CD4-positive, alpha-beta memory T cell (primary cell): ENCODE results near the gene PPFIBP2. TPM values are rescaled to one million over a fixed set of nuclear protein-coding genes. Genes with fewer than 3 reads are reported as not detected.

ENCODE experiments used
- CTCF ChIA-PET: fragments of 350-600 bp; sonication (Branson Sonifier 250); formaldehyde crosslinking; loops from one replicate; lab custom pipeline; 2021; ENCODE audit warnings: inconsistent platforms; ENCODE audit not compliant: partially characterized antibody; lab: Charles Lee
- POLR2A ChIA-PET: fragments of 350-600 bp; sonication (Branson Sonifier 250); formaldehyde crosslinking; loops from one replicate; lab custom pipeline; 2021; ENCODE audit not compliant: partially characterized antibody; lab: Charles Lee
- DNase-seq, 5 donors: peaks; one replicate each; pipeline versions ENCODE4 v3.0.0 to v3.0.0-alpha.2; 2020 to 2022; ENCODE audit warnings: mixed read lengths in 1 of 5
- H3K27ac ChIP-seq: one replicate; pipeline ENCODE4 v1.7.0; 2013; ENCODE audit warnings: low read depth, low read length
- H3K27me3 ChIP-seq: 2 replicates; pipeline ENCODE4 v1.7.0; 2013; ENCODE audit warnings: mild to moderate bottlenecking, low read length, moderate library complexity; ENCODE audit not compliant: insufficient read depth
- H3K36me3 ChIP-seq: 2 replicates; pipeline ENCODE4 v1.7.0; 2013; ENCODE audit warnings: mild to moderate bottlenecking, low read length, moderate library complexity; ENCODE audit not compliant: insufficient read depth
- H3K4me1 ChIP-seq: 2 replicates; pipeline ENCODE4 v1.7.0; 2013; ENCODE audit warnings: mild to moderate bottlenecking, low read length, moderate library complexity; ENCODE audit not compliant: insufficient read depth
- H3K4me3 ChIP-seq, 2 donors: one replicate each; pipeline ENCODE4 v1.7.0; 2013; ENCODE audit warnings: low read length in 2 of 2, mild to moderate bottlenecking in 1 of 2
- H3K9me3 ChIP-seq, 2 donors: one replicate each; pipeline ENCODE4 v1.7.0; 2013; ENCODE audit warnings: low read length in 2 of 2, control low read depth in 1 of 2; ENCODE audit not compliant: control insufficient read depth in 1 of 2
- H3K27ac Mint-ChIP-seq, 7 donors: one replicate each; pipeline ENCODE4 v1.8.0; 2020 to 2021; ENCODE audit warnings: mixed read lengths in 7 of 7, mild to moderate bottlenecking in 6 of 7, inconsistent platforms in 3 of 7, moderate library complexity in 3 of 7
- H3K27me3 Mint-ChIP-seq, 2 donors: one replicate each; pipeline ENCODE4 v1.8.0; 2020 to 2021; ENCODE audit warnings: mixed read lengths in 2 of 2
- H3K36me3 Mint-ChIP-seq, 2 donors: one replicate each; pipeline ENCODE4 v1.8.0; 2020 to 2021; ENCODE audit warnings: mixed read lengths in 2 of 2, inconsistent platforms in 1 of 2, mild to moderate bottlenecking in 1 of 2
- H3K4me1 Mint-ChIP-seq, 4 donors: one replicate each; pipeline ENCODE4 v1.8.0; 2020 to 2021; ENCODE audit warnings: mixed read lengths in 4 of 4, mild to moderate bottlenecking in 1 of 4
- H3K4me3 Mint-ChIP-seq, 8 donors: one replicate each; pipeline ENCODE4 v1.8.0; 2020 to 2021; ENCODE audit warnings: mixed read lengths in 8 of 8, mild to moderate bottlenecking in 7 of 8, moderate library complexity in 6 of 8, inconsistent platforms in 3 of 8
- H3K9me3 Mint-ChIP-seq, 8 donors: one replicate each; pipeline ENCODE4 v1.8.0; 2020 to 2021; ENCODE audit warnings: mixed read lengths in 8 of 8, mild to moderate bottlenecking in 5 of 8, inconsistent platforms in 3 of 8, moderate library complexity in 1 of 8
- intact Hi-C: fragments of 100-400 bp; cut with micrococcal nuclease; formaldehyde crosslinking; loops from one replicate; pipeline ENCODE4 v1.15.1; 2023
- polyA plus RNA-seq, 2 donors: library from polyadenylated mRNA; unstranded; fragments of 300-500 nt; fragmentation: Illumina TruSeq; gene quantifications; one replicate each; pipeline ENCODE4 v1.2.3, GENCODE V29; 2021
- total RNA-seq, 2 experiments: library from RNA; stranded (reverse); gene quantifications; one replicate each; pipeline ENCODE4 v1.2.3, GENCODE V29; 2021

PPFIBP2 gene
- total and polyA plus RNA-seq, 4 experiments from 2014 or later: 4.0 to 22.0 (median 19.0) TPM

DNA sequence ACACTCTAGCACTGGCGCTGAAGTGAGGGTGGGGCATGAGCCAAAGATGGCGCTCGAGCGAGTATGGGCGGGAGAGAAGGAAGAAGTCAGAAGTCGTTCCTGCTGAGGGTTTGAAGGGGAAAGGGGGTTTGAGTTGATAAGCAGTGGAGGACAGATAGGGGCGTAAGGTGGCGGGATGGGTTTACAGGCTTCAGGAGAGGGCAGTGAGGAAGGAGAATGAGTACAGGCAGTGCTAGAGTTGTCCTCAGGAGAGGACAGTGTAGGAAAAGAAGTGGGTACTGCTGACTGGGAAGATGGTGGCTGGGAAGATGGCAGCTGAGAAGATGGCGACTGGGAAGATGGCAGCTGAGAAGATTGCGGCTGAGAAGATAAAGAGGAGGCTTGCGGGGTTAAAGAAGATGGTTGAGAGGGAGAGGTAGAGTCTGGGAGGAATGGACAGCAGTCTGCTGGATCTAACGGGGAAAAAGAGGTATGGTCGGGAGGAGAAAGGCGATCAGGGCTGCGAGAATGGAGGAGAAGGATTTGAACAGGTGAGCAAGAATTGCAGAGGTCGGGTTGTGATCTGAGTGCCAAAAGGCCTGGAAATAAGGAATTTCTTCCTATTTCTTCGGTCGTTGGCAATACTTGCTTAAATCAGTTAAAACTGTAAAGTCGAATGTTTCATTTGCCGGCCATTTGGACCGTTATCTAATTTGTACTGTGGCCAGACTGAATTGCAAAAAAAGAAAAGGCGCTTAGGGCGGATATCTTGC is 5.2 kb downstream of the PPFIBP2 start:
- peaks cover 1 to 6% of the 10 kb centered on the region in 2 donors for H3K36me3 Mint-ChIP-seq
- Histone ChIP-seq H3K27me3 (no peaks in the 10 kb centered on the region), H3K4me3 (no peak overlapping the region), H3K4me1 (peaks cover 43% of the 10 kb centered on the region), H3K9me3 (no peaks in the 10 kb centered on the region), H3K36me3 (no peaks in the 10 kb centered on the region), H3K27ac (no peak overlapping the region)
- intact Hi-C loops: loop anchor here (10.0 kb wide), 1 partner anchor 1284 kb away; the partner anchor contains the start of genes CNGA4 and FHIP1B
- no peak for DNase-seq
- no peaks in the 10 kb centered on the region for H3K27me3 Mint-ChIP-seq
- H3K4me1 Mint-ChIP-seq: peaks cover 17 to 64% (median 33%) of the 10 kb centered on the region in 4 donors
- POLR2A ChIA-PET: no interaction called here
- H3K9me3 Mint-ChIP-seq: peaks cover 0 to 2% (median 0%) of the 10 kb centered on the region in 8 donors
- peak overlapping the region in 4 of 7 donors; percentile 19 to 70 (median 57) for H3K27ac Mint-ChIP-seq
- CTCF ChIA-PET: no interaction called here
- no peak overlapping the region for H3K4me3 Mint-ChIP-seq

DNA sequence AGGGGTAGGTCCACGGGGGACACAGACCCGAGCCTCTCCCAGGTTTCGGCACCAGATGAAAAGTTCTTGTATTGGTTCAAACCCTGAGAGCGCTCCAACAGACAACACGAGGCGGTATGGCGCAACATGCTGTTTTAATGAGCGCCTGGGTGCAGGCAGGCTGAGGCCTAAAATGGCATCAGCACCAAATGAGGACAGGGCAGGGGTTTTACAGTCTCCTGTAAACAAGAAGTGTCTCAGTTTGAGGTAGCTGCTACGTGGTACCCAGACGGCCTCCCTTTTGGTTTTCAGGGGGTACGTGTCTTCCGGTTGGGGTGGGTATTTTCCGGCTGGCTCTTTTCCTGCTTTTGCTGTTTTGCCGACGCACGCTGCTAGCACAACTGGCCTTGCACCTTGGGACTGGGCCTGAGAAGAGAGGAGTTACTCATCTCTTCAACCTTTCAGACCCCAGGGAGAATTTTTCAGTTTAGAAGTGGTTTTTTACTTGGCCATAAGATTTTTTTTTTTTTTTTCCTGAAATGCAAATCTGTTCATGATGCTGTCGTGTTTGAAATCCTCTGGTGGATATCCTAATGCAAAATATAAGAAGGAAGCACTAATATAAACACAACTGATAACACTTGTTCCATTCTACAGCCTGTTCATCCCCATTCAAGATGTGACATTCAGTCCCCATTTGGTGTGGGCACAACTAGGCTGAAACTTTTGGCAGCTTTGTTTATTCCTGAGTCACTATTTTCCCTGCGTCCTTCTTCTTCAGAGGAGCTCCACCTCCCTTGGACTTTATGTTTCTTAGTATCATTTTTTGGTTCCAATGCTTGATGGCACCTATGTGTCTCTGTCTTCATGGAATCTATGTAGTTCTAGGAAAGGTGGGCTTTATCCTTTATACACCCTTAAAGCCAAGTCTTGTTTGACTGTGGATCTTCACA is 6.5 kb downstream of the PPFIBP2 start:
- Histone ChIP-seq H3K4me1 (peaks cover 43% of the 10 kb centered on the region), H3K27me3 (no peaks in the 10 kb centered on the region), H3K4me3 (no peak overlapping the region), H3K9me3 (no peaks in the 10 kb centered on the region), H3K36me3 (no peaks in the 10 kb centered on the region), H3K27ac (no peak overlapping the region)
- Mint-ChIP-seq H3K9me3 (peaks cover 0 to 2% (median 0%) of the 10 kb centered on the region in 8 donors), H3K4me1 (peaks cover 22 to 67% (median 29%) of the 10 kb centered on the region in 4 donors), H3K36me3 (peaks cover 0 to 9% of the 10 kb centered on the region in 2 donors), H3K27ac (peak overlapping the region in 5 of 7 donors; percentile 30 to 84 (median 76)), H3K27me3 (no peaks in the 10 kb centered on the region), H3K4me3 (peak overlapping the region in 2 of 8 donors; percentile 1 to 20)
- DNase-seq: no peak
- intact Hi-C loops: loop anchor here (10.0 kb wide), 1 partner anchor 1165 kb away; the partner anchor contains the start of genes RPL27A and TRIM66
- POLR2A ChIA-PET: interaction anchor here (1.6 kb wide), 1 partner anchor 14 kb away, joined by 6 read pairs; no protein-coding TSS in a partner anchor
- CTCF ChIA-PET: interaction anchor here (0.8 to 5.1 kb wide), 5 partner anchors 8 to 175 kb away, joined by 3 to 34 read pairs (median 6); partner anchors contain the start of gene PPFIBP2

- peaks cover 0 to 9% of the 10 kb centered on the region in 2 donors for H3K36me3 Mint-ChIP-seq
- Histone ChIP-seq H3K4me1 (peaks cover 47% of the 10 kb centered on the region), H3K27me3 (no peaks in the 10 kb centered on the region), H3K27ac (no peak overlapping the region), H3K4me3 (no peak overlapping the region), H3K36me3 (no peaks in the 10 kb centered on the region), H3K9me3 (no peaks in the 10 kb centered on the region)
- H3K4me3 Mint-ChIP-seq: no peak overlapping the region
- DNase-seq: no peak
- H3K4me1 Mint-ChIP-seq: peaks cover 23 to 67% (median 28%) of the 10 kb centered on the region in 4 donors
- ChIA-PET CTCF (interaction anchor here (0.8 to 5.1 kb wide), 7 partner anchors 8 to 174 kb away, joined by 3 to 34 read pairs (median 5); partner anchors contain the start of gene PPFIBP2), POLR2A (interaction anchor here (0.6 to 1.6 kb wide), 2 partner anchors 13 to 17 kb away, joined by 3 to 6 read pairs; no protein-coding TSS in a partner anchor)
- H3K9me3 Mint-ChIP-seq: peaks cover 0 to 2% (median 0%) of the 10 kb centered on the region in 8 donors
- H3K27me3 Mint-ChIP-seq: no peaks in the 10 kb centered on the region
- intact Hi-C loops: loop anchor here (10.0 kb wide), 1 partner anchor 1164 kb away; the partner anchor contains the start of genes RPL27A and TRIM66
- H3K27ac Mint-ChIP-seq: no peak overlapping the region
Measured at GRCh38 chr11:7520981-7521487, 7.2 kb downstream of the PPFIBP2 start.

- peaks cover 0 to 2% (median 0%) of the 10 kb centered on the region in 8 donors for H3K9me3 Mint-ChIP-seq
- peaks cover 18 to 67% (median 29%) of the 10 kb centered on the region in 4 donors for H3K4me1 Mint-ChIP-seq
- peaks cover 0 to 9% of the 10 kb centered on the region in 2 donors for H3K36me3 Mint-ChIP-seq
- CTCF ChIA-PET: interaction anchor here (0.8 to 5.1 kb wide), 6 partner anchors 9 to 173 kb away, joined by 3 to 34 read pairs (median 6); partner anchors contain the start of gene PPFIBP2
- Histone ChIP-seq H3K4me1 (peaks cover 58% of the 10 kb centered on the region), H3K36me3 (no peaks in the 10 kb centered on the region), H3K9me3 (no peaks in the 10 kb centered on the region), H3K27ac (no peak overlapping the region), H3K27me3 (no peaks in the 10 kb centered on the region), H3K4me3 (no peak overlapping the region)
- no peak overlapping the region for H3K4me3 Mint-ChIP-seq
- no peak overlapping the region for H3K27ac Mint-ChIP-seq
- no peaks in the 10 kb centered on the region for H3K27me3 Mint-ChIP-seq
- intact Hi-C loops: loop anchor here (10.0 kb wide), 1 partner anchor 1163 kb away; the partner anchor contains the start of genes RPL27A and TRIM66
- DNase-seq: no peak
- POLR2A ChIA-PET: interaction anchor here (1.3 to 1.6 kb wide), 2 partner anchors 9 to 12 kb away, joined by 4 to 6 read pairs; no protein-coding TSS in a partner anchor
Measured at GRCh38 chr11:7522121-7522520, 8.3 kb downstream of the PPFIBP2 start.

- ChIA-PET POLR2A (interaction anchor here (1.3 kb wide), 1 partner anchor 10 kb away, joined by 4 read pairs; no protein-coding TSS in a partner anchor), CTCF (interaction anchor here (0.8 to 5.1 kb wide), 3 partner anchors 10 to 84 kb away, joined by 3 to 34 read pairs (median 15); partner anchors contain the start of gene PPFIBP2)
- H3K9me3 Mint-ChIP-seq: peaks cover 0 to 2% (median 0%) of the 10 kb centered on the region in 8 donors
- peak overlapping the region in 1 of 8 donors; percentile 8 for H3K4me3 Mint-ChIP-seq
- Histone ChIP-seq H3K4me3 (no peak overlapping the region), H3K4me1 (peaks cover 62% of the 10 kb centered on the region), H3K9me3 (no peaks in the 10 kb centered on the region), H3K36me3 (no peaks in the 10 kb centered on the region), H3K27ac (no peak overlapping the region), H3K27me3 (no peaks in the 10 kb centered on the region)
- no peaks in the 10 kb centered on the region for H3K27me3 Mint-ChIP-seq
- peaks cover 14 to 67% (median 32%) of the 10 kb centered on the region in 4 donors for H3K4me1 Mint-ChIP-seq
- H3K36me3 Mint-ChIP-seq: peaks cover 0 to 9% of the 10 kb centered on the region in 2 donors
- intact Hi-C loops: loop anchor here (10.0 kb wide), 1 partner anchor 1162 kb away; the partner anchor contains the start of genes RPL27A and TRIM66
- DNase-seq: no peak
- H3K27ac Mint-ChIP-seq: no peak overlapping the region
Measured at GRCh38 chr11:7522546-7522945, 8.7 kb downstream of the PPFIBP2 start.
